ENCODE results near the gene SERPINB12.

SERPINB12 gene

DNA sequence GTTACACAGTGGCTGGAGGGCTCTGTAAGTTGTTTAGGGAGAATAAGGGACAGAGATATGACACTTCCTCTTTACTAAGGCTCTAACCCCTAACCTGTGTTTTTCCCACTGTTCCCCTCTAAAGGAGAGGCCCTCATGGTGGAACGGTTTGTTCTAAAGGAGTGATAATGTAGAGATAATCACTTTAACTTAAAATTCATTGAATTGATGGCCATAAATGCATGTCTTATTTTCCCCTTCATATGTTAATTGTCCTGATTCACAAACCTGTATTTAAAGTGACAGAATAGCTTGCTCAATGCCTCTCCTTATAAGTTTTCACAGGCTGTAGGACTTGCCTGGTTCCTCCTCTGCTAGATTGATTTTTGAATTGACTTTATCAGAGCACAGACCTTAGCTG is at the start of gene SERPINB12:
Gene SERPINB12 (plus strand): TSS at position 301 of the 400 bp plus-strand sequence. CDS start 13,791 bp downstream, outside the sequence.
- no peak for DNase-seq

DNA sequence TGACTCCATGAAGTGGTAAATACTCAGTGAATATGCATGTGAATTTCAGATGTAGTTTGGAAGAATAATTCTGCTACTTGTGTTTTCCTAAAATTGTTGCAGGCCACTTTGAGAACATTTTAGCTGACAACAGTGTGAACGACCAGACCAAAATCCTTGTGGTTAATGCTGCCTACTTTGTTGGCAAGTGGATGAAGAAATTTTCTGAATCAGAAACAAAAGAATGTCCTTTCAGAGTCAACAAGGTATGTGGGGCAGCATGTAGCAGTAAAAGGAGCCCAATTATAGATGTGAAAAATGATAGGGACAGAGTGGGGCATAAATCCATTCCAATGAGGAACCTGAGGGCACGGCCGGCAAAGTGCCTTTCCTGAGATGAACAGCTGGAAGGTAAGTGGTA is 49.3 kb upstream of the SERPINB12 start:
- DNase-seq, result no peak

GRCh38 chr18:63495675-63496074 is 46.5 kb upstream of the SERPINB12 start:
- no peak for DNase-seq

GRCh38 chr18:63505566-63506335 is 36.4 kb upstream of the SERPINB12 start:
- DNase-seq, result no peak

DNA sequence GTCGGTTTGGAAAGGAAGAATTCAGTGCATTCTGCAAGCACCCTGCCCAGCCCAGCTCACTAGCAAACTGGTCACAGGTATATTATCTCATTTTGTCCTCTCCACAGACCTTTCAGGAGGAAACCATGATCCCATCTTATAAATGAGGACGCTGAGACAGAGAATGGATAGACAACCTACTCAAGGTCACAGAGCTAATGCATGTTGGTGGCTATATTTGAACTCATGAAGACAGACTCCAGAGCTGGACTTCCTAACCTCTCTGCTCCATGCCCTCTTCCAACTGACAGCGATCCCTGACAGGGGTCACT is 35.9 kb upstream of the SERPINB12 start:
- DNase-seq, result no peak

- DNase-seq, result no peak
Observed at GRCh38 chr18:63508596-63508995, 33.6 kb upstream of the SERPINB12 start.

- no peak for DNase-seq
Observed at GRCh38 chr18:63511285-63511684, 30.9 kb upstream of the SERPINB12 start.

DNA sequence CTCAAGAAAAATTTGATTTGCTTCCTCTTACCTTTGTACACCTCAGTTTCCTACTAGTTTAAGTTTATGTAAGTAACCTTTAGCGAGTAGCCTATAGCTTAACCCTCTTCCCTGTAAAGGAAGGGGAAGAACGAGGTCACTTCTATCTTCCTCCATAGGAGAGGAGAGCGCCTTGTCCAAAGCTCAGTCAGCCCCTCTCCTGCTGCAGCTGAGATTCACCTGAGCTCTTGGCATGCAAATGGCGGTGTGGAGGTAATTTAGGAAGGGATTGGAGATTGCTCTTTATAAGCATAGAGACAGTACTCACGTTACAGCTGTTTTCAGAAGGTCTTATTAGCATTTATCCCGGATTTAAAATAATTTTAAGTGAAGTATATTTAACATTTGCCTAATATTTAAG is 27.8 kb upstream of the SERPINB12 start:
- DNase-seq, result no peak

- DNase-seq, result no peak
Observed at GRCh38 chr18:63514888-63515678, 27.1 kb upstream of the SERPINB12 start.

- no peak for DNase-seq
Observed at GRCh38 chr18:63515801-63516200, 26.4 kb upstream of the SERPINB12 start.

DNA sequence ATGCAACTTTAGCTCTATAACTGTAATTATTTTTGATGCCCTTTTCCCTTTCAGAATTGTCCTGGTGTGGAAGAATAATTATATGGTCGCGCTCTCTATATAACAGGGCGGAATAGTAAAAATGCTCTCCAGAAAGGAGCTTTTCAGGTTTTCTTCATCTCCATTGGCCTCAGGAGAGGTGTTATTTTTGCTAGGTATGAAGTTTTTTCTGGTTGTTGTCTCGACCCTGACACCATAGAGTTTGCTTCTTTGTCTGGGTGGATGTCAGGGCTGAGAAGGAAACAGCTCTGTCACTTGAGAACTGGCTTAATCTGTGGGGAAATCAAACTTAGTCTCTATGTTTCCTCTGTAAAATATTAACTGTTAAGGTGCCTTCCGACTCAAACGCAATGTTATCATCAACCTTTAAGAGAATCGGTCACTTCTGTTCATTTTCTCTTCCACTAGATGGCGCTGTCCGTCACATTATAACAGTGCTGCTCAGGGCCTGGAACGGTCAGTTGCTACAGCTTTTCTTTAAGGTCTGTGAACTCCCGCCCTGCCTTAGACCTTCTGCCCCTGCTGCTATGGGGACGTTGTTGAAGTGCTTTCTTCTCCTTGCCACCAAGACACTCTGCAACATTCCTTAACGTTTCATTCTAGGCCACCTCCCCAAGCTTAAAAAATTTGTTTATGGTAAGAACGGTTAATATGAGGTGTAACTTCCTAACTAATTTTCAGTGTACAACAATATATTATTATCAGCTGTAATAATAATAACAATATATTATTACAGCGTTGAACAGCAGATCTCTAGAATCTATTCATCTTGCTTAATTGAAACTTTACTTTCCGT is 23.8 kb upstream of the SERPINB12 start:
- DNase-seq, result peak; percentile 37

DNA sequence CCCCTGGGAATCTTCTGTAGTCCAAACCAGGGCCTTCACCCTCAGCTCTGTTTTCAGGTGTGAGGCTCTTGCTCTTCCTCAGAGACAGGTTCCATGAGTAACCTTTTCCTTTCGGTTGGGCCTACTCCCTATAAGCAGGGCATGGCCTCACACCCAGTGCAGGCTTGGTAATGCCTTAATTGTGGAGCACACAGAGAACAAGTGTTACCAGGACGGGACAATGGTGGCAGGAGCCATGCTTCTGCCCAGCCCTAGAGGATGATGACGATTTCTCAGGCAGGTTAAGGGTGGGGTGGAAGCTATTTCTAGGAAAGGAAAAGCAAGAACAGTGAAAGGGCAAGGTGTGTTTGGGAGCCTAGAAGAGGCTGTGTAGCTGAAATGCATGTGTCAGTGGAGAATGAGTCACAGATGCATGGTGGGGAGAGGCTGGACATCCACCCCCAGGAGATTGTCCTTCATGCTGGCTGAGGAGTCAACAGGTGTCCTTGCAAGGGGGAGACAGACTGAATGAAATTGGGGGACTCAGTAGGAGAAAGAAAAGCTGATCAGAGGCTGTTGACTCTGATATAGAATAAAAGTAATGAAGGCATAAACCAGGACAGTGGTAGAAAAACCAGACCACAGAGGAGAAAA is 22.0 kb upstream of the SERPINB12 start:
- DNase-seq, result no peak

DNA sequence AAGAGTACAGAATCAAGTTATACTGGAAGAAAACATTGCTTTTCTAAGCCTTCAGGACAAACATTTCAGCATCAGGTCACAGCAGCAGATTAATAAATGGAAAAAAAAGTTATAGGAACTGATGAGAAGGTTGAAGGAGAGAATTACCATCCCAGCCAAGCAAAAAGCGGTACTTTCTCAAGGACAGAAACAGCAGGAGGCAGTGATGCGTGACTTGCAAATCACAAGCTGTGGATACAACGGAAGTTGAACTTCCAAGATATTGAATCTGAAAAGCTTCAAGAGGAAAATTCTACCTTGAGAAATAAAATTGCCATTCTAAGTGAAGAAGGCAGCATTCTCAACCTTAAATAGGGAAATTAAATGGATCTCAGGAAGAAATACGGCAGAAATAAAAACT is 18.5 kb upstream of the SERPINB12 start:
- DNase-seq, result no peak

GRCh38 chr18:63527251-63527650 is 14.9 kb upstream of the SERPINB12 start:
- no peak for DNase-seq

- no peak for DNase-seq
Observed at GRCh38 chr18:63528863-63529492, 13.2 kb upstream of the SERPINB12 start.

DNA sequence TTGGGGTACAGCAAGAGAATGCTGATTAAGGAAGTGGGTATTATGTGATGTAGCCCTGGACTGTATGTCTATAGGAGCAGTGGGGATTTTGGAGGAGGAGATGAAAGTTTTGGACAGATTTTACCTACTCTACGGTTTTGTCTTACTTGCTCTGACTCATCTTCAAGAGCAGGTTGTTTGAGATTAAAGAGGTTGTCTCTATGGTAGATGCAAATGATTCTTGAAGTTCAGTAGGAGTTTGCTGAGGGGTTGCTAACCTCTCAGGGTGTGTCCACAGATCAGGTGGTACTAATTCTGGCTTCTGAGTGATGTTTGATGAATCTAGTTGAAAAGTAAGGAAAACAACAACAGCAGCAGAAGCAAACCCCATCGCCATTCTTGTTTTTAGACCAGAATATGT is 9.7 kb upstream of the SERPINB12 start:
- no peak for DNase-seq

- no peak for DNase-seq
Observed at GRCh38 chr18:63534615-63535014, 7.6 kb upstream of the SERPINB12 start.

- no peak for DNase-seq
Observed at GRCh38 chr18:63539904-63540510, 2.2 kb upstream of the SERPINB12 start.

GRCh38 chr18:63544017-63544416 is 1.8 kb downstream of the SERPINB12 start:
- no peak for DNase-seq

- no peak for DNase-seq
Observed at GRCh38 chr18:63545000-63545399, 2.8 kb downstream of the SERPINB12 start.

DNA sequence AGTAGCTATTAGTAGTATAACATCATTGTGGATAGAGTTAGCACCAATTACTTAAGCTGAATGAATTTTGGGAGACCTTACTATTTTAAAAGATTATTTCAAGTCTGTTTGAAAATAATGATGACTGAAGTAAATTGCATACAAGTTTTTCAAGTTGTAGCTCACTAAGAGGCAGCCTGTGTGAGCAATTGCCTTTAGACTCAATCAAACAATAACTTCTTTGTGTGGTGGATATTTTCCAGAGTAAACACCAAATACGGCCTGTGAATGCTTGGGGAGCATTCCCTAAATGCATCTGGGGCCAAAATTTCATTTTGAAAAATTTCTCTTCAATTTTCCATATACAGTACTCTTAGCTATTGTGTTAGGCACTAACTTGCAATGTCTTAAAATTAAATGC is 7.9 kb downstream of the SERPINB12 start:
- DNase-seq, result no peak

DNA sequence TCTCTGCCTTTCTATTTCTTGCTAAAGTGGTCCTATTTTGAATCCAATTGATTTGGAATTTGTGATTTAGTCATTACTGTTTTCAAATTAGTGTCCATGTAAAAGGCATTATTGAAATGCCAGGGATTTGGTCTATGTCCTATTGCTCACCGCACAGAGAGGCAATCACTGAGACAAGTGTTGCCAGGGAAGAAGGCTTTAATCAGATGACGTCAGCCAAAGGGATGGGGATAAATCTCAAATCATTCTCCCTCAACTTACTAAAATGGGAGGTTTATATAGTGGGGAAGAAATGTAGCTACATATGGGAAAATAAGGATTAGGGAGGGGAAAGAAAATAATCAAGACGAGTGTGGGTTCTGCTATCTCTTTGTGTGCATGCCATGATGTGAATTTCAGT is 9.6 kb downstream of the SERPINB12 start:
- no peak for DNase-seq
